Body of pancreas (tissue), 4 donors: Measurements from ENCODE around the gene TMEM72. TPM values are rescaled to one million over a fixed set of nuclear protein-coding genes. Genes with fewer than 3 reads are reported as not detected.

Experiments used
- ATAC-seq: fragments of 150-250 bp; one replicate; pipeline ENCODE4 v1.9.1; 2016
- DNase-seq, 4 donors: peaks; one replicate each; pipeline ENCODE4 v3.0.0-alpha.2; 2019
- H3K27ac ChIP-seq, 4 donors: fragments of 200-600 bp; sonication (generic); 1 replicate in 3 of 4; 2 replicates in 1 of 4; pipeline versions ENCODE4 v1.5.1 to v1.6.1; 2016 to 2019; ENCODE audit warnings: mild to moderate bottlenecking in 1 of 4, mixed read lengths in 1 of 4, moderate library complexity in 1 of 4
- H3K27me3 ChIP-seq, 2 donors: fragments of 200-600 bp; sonication (generic); one replicate each; pipeline ENCODE4 v1.6.0; 2016; ENCODE audit warnings: mild to moderate bottlenecking in 1 of 2
- H3K36me3 ChIP-seq, 2 donors: fragments of 200-600 bp; sonication (generic); replicated peaks in 1 of 2; 2 replicates each; pipeline ENCODE4 v1.5.1; 2016; ENCODE audit warnings: low read depth in 2 of 2; ENCODE audit not compliant: insufficient read depth in 1 of 2
- H3K4me1 ChIP-seq: fragments of 200-600 bp; sonication (generic); one replicate; pipeline ENCODE4 v1.6.0; 2016
- H3K4me3 ChIP-seq, 2 donors: fragments of 200-600 bp; sonication (generic); 1 replicate in 1 of 2; 2 replicates in 1 of 2; pipeline ENCODE4 v1.5.1; 2016 to 2019
- H3K9me3 ChIP-seq, 3 donors: fragments of 200-600 bp; sonication (generic); 1 replicate in 2 of 3; 2 replicates in 1 of 3; pipeline ENCODE4 v1.5.1; 2016
- CTCF ChIP-seq, 7 experiments: fragments of 450-650 bp in 4 of 7; fragments of 200-600 bp in 3 of 7; sonication (generic) in 3 of 7; IDR thresholded peaks; one replicate each; pipeline ENCODE4 v1.5.1; 2016 to 2019; ENCODE audit warnings: antibody characterized with exemption in 7 of 7
- POLR2A ChIP-seq, 3 donors: fragments of 450-650 bp; IDR thresholded peaks; one replicate each; pipeline ENCODE4 v1.6.1; 2016; ENCODE audit warnings: antibody characterized with exemption in 3 of 3, mild to moderate bottlenecking in 2 of 3
- WGBS, 2 donors: methylation state at CpG; one replicate each; pipeline ENCODE4 v1.1.5; 2017; 5-methylcytosine and 5-hydroxymethylcytosine counted together
- intact Hi-C: fragments of 100-400 bp; cut with DNase I; formaldehyde crosslinking; loops from one replicate; pipeline ENCODE4 v1.15.1; 2023
- total RNA-seq, 2 donors: library from RNA; depleted of rRNA; stranded (reverse); fragments of >200 nt; gene quantifications; one replicate each; pipeline ENCODE4 v1.1.0, GENCODE V29; 2016

TMEM72 gene
- total RNA-seq, 2 donors from 2014 or later, result 4.7 to 10.2 TPM

- 93 to 96% methylated on average over 11 to 13 of the region's 13 CpGs for WGBS, 2 donors
- Histone ChIP-seq H3K9me3 (no peaks in the 10 kb centered on the region), H3K27me3 (no peaks in the 10 kb centered on the region), H3K4me1 (peaks cover 72% of the 10 kb centered on the region), H3K4me3 (no peak overlapping the region), H3K36me3 (no peaks in the 10 kb centered on the region), H3K27ac (no peak overlapping the region)
- no peak for TF ChIP-seq POLR2A (IDR thresholded peaks at IDR 0.05)
- TF ChIP-seq CTCF (IDR thresholded peaks at IDR 0.05), result no peak
- intact Hi-C loops, result no loop called here
- DNase-seq, result peak in 2 of 4 donors; percentile 10 to 11
- no peak for ATAC-seq
These were observed 72.1 kb downstream of the TMEM72 start for GRCh38 chr10:44983066-44983894.

GRCh38 chr10:44983895-44984278 is 72.8 kb downstream of the TMEM72 start:
- DNase-seq (peak in 2 of 4 donors; percentile 8 to 11), ATAC-seq (no peak)
- Histone ChIP-seq H3K27ac (no peak overlapping the region), H3K4me1 (peaks cover 77% of the 10 kb centered on the region), H3K9me3 (no peaks in the 10 kb centered on the region), H3K36me3 (no peaks in the 10 kb centered on the region), H3K27me3 (no peaks in the 10 kb centered on the region), H3K4me3 (no peak overlapping the region)
- intact Hi-C loops, result no loop called here
- 92 to 95% methylated on average over 8 to 10 of the region's 10 CpGs for WGBS, 2 donors
- no peak for TF ChIP-seq CTCF (IDR thresholded peaks at IDR 0.05)
- TF ChIP-seq POLR2A (IDR thresholded peaks at IDR 0.05), result no peak

- H3K4me1 ChIP-seq, result peaks cover 77% of the 10 kb centered on the region
- no peaks in the 10 kb centered on the region for H3K36me3 ChIP-seq
- no peak for TF ChIP-seq POLR2A (IDR thresholded peaks at IDR 0.05)
- no peak for TF ChIP-seq CTCF (IDR thresholded peaks at IDR 0.05)
- H3K9me3 ChIP-seq, result no peaks in the 10 kb centered on the region
- H3K27me3 ChIP-seq, result no peaks in the 10 kb centered on the region
- DNase-seq (peak in 2 of 4 donors; percentile 8 to 10), ATAC-seq (no peak)
- intact Hi-C loops, result no loop called here
- 95 to 99% methylated on average over 14 to 15 of the region's 15 CpGs for WGBS, 2 donors
- peak overlapping the region in 2 of 4 donors; percentile 27 to 46 for H3K27ac ChIP-seq
- H3K4me3 ChIP-seq, result no peak overlapping the region
These were observed 73.5 kb downstream of the TMEM72 start for GRCh38 chr10:44984671-44985101.

GRCh38 chr10:44985175-44985681 is 74.1 kb downstream of the TMEM72 start:
- DNase-seq, result peak in 3 of 4 donors; percentile 22 to 59 (median 34)
- no peak for TF ChIP-seq POLR2A (IDR thresholded peaks at IDR 0.05)
- no peak for TF ChIP-seq CTCF (IDR thresholded peaks at IDR 0.05)
- Histone ChIP-seq H3K27me3 (no peaks in the 10 kb centered on the region), H3K4me3 (no peak overlapping the region), H3K27ac (peak overlapping the region; percentile 4 to 46 (median 36)), H3K4me1 (peaks cover 77% of the 10 kb centered on the region), H3K9me3 (no peaks in the 10 kb centered on the region), H3K36me3 (no peaks in the 10 kb centered on the region)
- intact Hi-C loops, result no loop called here
- 55 to 58% methylated on average over 8 to 9 of the region's 9 CpGs for WGBS, 2 donors
- ATAC-seq, result peak; percentile 5
